Stimulated activated CD4-positive, alpha-beta T cell treated with anti-CD3 and anti-CD28 coated beads, Interleukin-1b, Interleukin-23, amount 100 ng/mL, for 1 hour (primary cell): ENCODE measurements around the gene CDH9.
"Not testable (repeated sequence)": the region's sequence is repeated elsewhere in the genome, so short reads cannot be mapped to it uniquely, and the experiment has no call there.

Experiments used
- DNase-seq, 2 donors: peaks; one replicate each; pipeline ENCODE4 v3.0.0-alpha.2; 2020; ENCODE audit warnings: low read depth in 2 of 2

Gene CDH9

GRCh38 chr5:26945901-26946300 is 92.5 kb downstream of the CDH9 start:
- no peak for DNase-seq

- DNase-seq = no peak
These were observed 95.9 kb downstream of the CDH9 start for GRCh38 chr5:26942481-26942880.

GRCh38 chr5:26940994-26941393 is 97.4 kb downstream of the CDH9 start:
- no peak for DNase-seq

GRCh38 chr5:26932238-26932637 is 106.1 kb downstream of the CDH9 start:
- DNase-seq = no peak

GRCh38 chr5:26921439-26921838 is 116.9 kb downstream of the CDH9 start:
- DNase-seq = no peak

- DNase-seq = no peak
These were observed 134.9 kb downstream of the CDH9 start for GRCh38 chr5:26903469-26903868.

GRCh38 chr5:26894719-26895263 is 143.6 kb downstream of the CDH9 start:
- DNase-seq = no peak

GRCh38 chr5:26893078-26893477 is 145.3 kb downstream of the CDH9 start:
- no peak for DNase-seq

- DNase-seq = no peak
These were observed 148.6 kb downstream of the CDH9 start for GRCh38 chr5:26889815-26890214.

GRCh38 chr5:26884481-26884880 is 153.9 kb downstream of the CDH9 start:
- DNase-seq = no peak

- DNase-seq = no peak
These were observed 155.0 kb downstream of the CDH9 start for GRCh38 chr5:26883375-26883774.

- DNase-seq = no peak
These were observed 156.5 kb downstream of the CDH9 start for GRCh38 chr5:26881901-26882300.

GRCh38 chr5:26877154-26877553 is 161.2 kb downstream of the CDH9 start:
- DNase-seq = no peak

- DNase-seq = no peak
These were observed 166.0 kb downstream of the CDH9 start for GRCh38 chr5:26872337-26872736.

- DNase-seq = no peak
These were observed 168.6 kb downstream of the CDH9 start for GRCh38 chr5:26869781-26870180.

- no peak for DNase-seq
These were observed 169.9 kb downstream of the CDH9 start for GRCh38 chr5:26868504-26868903.

GRCh38 chr5:26864061-26864460 is 174.3 kb downstream of the CDH9 start:
- no peak for DNase-seq

GRCh38 chr5:26856238-26856637 is 182.1 kb downstream of the CDH9 start:
- DNase-seq = no peak

- DNase-seq = not testable (repeated sequence)
These were observed 185.9 kb downstream of the CDH9 start for GRCh38 chr5:26852450-26852849.

- DNase-seq = no peak
These were observed 191.2 kb downstream of the CDH9 start for GRCh38 chr5:26847041-26847736.

GRCh38 chr5:26843677-26844076 is 194.7 kb downstream of the CDH9 start:
- DNase-seq = no peak

- DNase-seq = no peak
These were observed 204.8 kb downstream of the CDH9 start for GRCh38 chr5:26833596-26833995.
